OCI-LY7 (cell line): Measurements from ENCODE around the gene PAFAH2. TPM values are rescaled to one million over a fixed set of nuclear protein-coding genes. Genes with fewer than 3 reads are reported as not detected.

Experiments
- BruUV-seq: library from RNA; stranded (reverse); fragments of 400-500 nt; replicated peaks from 2 replicates; lab custom pipeline; 2021; lab: Mats Ljungman, UMichigan
- CTCF ChIA-PET: fragments of 300-600 bp; sonication (Branson Sonifier 250); formaldehyde crosslinking; loops from one replicate; lab custom pipeline; 2022; ENCODE audit warnings: antibody characterized with exemption; ENCODE audit not compliant: unreplicated experiment; lab: Charles Lee
- POLR2A ChIA-PET: fragments of 300-600 bp; sonication (Branson Sonifier 250); formaldehyde crosslinking; loops from one replicate; lab custom pipeline; 2022; ENCODE audit warnings: antibody characterized with exemption; lab: Charles Lee
- DNase-seq: peaks from one replicate; pipeline ENCODE4 v3.0.0-alpha.2; 2015; ENCODE audit warnings: low spot score
- H2AFZ ChIP-seq: fragments of 200-600 bp; sonication (generic), shearing (Covaris generic); 2 replicates; pipeline ENCODE4 v1.6.1; 2014; ENCODE audit warnings: mild to moderate bottlenecking, antibody characterized with exemption, low read length, moderate library complexity
- H3K27ac ChIP-seq: fragments of 200-600 bp; sonication (generic); 2 replicates; pipeline ENCODE4 v1.5.1; 2014; ENCODE audit warnings: mixed run types, low read depth, mild to moderate bottlenecking, moderate library complexity, low read length, inconsistent platforms; ENCODE audit not compliant: poor library complexity, severe bottlenecking
- H3K36me3 ChIP-seq: fragments of 200-600 bp; sonication (generic); 2 replicates; pipeline ENCODE4 v1.6.1; 2014; ENCODE audit warnings: mild to moderate bottlenecking, antibody characterized with exemption, low read length, moderate library complexity, mixed read lengths; ENCODE audit not compliant: insufficient read depth
- H3K4me1 ChIP-seq: fragments of 200-600 bp; sonication (generic); 2 replicates; pipeline ENCODE4 v1.5.1; 2014; ENCODE audit warnings: mild to moderate bottlenecking, low read length; ENCODE audit not compliant: insufficient read depth, poor library complexity, severe bottlenecking
- H3K4me2 ChIP-seq: fragments of 200-600 bp; sonication (generic); 2 replicates; pipeline ENCODE4 v1.6.1; 2014; ENCODE audit warnings: mild to moderate bottlenecking, low read length
- H3K4me3 ChIP-seq: fragments of 200-600 bp; sonication (generic); 2 replicates; pipeline ENCODE4 v1.5.1; 2014; ENCODE audit warnings: mild to moderate bottlenecking, low read depth, low read length; ENCODE audit not compliant: poor library complexity, severe bottlenecking
- H3K79me2 ChIP-seq: fragments of 200-600 bp; sonication (generic); 2 replicates; pipeline ENCODE4 v1.6.1; 2016; ENCODE audit warnings: low read depth, mild to moderate bottlenecking, low read length, moderate library complexity, mixed read lengths; ENCODE audit not compliant: insufficient read depth
- H3K9me2 ChIP-seq: fragments of 200-600 bp; sonication (generic); 2 replicates; pipeline ENCODE4 v1.6.1; 2016; ENCODE audit warnings: mild to moderate bottlenecking, low read length, mixed read lengths; ENCODE audit not compliant: insufficient read depth
- H3K9me3 ChIP-seq: fragments of 200-600 bp; sonication (generic); 2 replicates; pipeline ENCODE4 v1.6.1; 2014; ENCODE audit warnings: mild to moderate bottlenecking, mixed run types, low read length, mixed read lengths
- H4K20me1 ChIP-seq: fragments of 200-600 bp; sonication (generic); 2 replicates; pipeline ENCODE4 v1.6.1; 2014; ENCODE audit warnings: mild to moderate bottlenecking, antibody characterized with exemption, low read length, moderate library complexity, mixed read lengths; ENCODE audit not compliant: insufficient read depth
- CTCF ChIP-seq: fragments of 200-600 bp; sonication (generic); conservative IDR thresholded peaks from 2 replicates; pipeline ENCODE4 v1.5.1; 2014; ENCODE audit warnings: mild to moderate bottlenecking, antibody characterized with exemption, low read length, moderate library complexity, mixed read lengths
- EZH2phosphoT487 ChIP-seq: fragments of 200-600 bp; sonication (generic); IDR thresholded peaks from 2 replicates; pipeline ENCODE4 v1.6.1; 2018; ENCODE audit warnings: low read depth, borderline replicate concordance, mild to moderate bottlenecking, mixed run types, antibody characterized with exemption, low read length, moderate library complexity, mixed read lengths
- intact Hi-C: fragments of 100-400 bp; cut with micrococcal nuclease; formaldehyde crosslinking; loops from one replicate; pipeline ENCODE4 v1.10.0; 2022; ENCODE audit not compliant: unreplicated experiment
- total RNA-seq, 2 experiments: library from RNA; depleted of rRNA in 1 of 2; stranded (reverse); fragments of >200 nt in 1 of 2; shearing (Covaris generic) in 1 of 2; gene quantifications; 2 replicates each; pipeline ENCODE4 v1.2.3, GENCODE V29; 2014 to 2022

Gene PAFAH2
- total RNA-seq, 2 experiments from 2014 or later: 2.9 to 7.3 TPM

GRCh38 chr1:25913206-25913605 is 84.7 kb downstream of the PAFAH2 start:
- ChIA-PET CTCF (interaction anchor here (1.0 kb wide), 1 partner anchor 18 kb away, joined by 3 read pairs; no protein-coding TSS in a partner anchor), POLR2A (no interaction called here)
- no peak for TF ChIP-seq CTCF
- TF ChIP-seq EZH2phosphoT487: no peak
- Histone ChIP-seq H3K4me3 (no peak overlapping the region), H3K9me2 (no peaks in the 10 kb centered on the region), H3K36me3 (no peaks in the 10 kb centered on the region), H3K4me1 (peaks cover 12% of the 10 kb centered on the region), H3K79me2 (no peaks in the 10 kb centered on the region), H2AFZ (no peak overlapping the region), H3K27ac (no peak overlapping the region), H3K9me3 (no peaks in the 10 kb centered on the region), H3K4me2 (no peak overlapping the region), H4K20me1 (no peaks in the 10 kb centered on the region)
- no TSS peak for BruUV-seq
- DNase-seq: no peak
- intact Hi-C loops: no loop called here

GRCh38 chr1:25912076-25912831 is 85.6 kb downstream of the PAFAH2 start:
- H4K20me1 ChIP-seq: no peaks in the 10 kb centered on the region
- H3K4me1 ChIP-seq: peaks cover 14% of the 10 kb centered on the region
- POLR2A ChIA-PET: interaction anchor here (0.6 to 1.3 kb wide), 2 partner anchors 67 to 85 kb away, joined by 3 read pairs; partner anchors contain the start of gene PAFAH2
- no peak overlapping the region for H2AFZ ChIP-seq
- H3K9me3 ChIP-seq: no peaks in the 10 kb centered on the region
- CTCF ChIA-PET: interaction anchor here (1.0 kb wide), 1 partner anchor 17 kb away, joined by 3 read pairs; no protein-coding TSS in a partner anchor
- no peaks in the 10 kb centered on the region for H3K79me2 ChIP-seq
- no TSS peak for BruUV-seq
- no peaks in the 10 kb centered on the region for H3K36me3 ChIP-seq
- H3K4me2 ChIP-seq: no peak overlapping the region
- DNase-seq: no peak
- H3K27ac ChIP-seq: no peak overlapping the region
- no peak for TF ChIP-seq EZH2phosphoT487
- no peak for TF ChIP-seq CTCF
- H3K9me2 ChIP-seq: no peaks in the 10 kb centered on the region
- H3K4me3 ChIP-seq: no peak overlapping the region
- intact Hi-C loops: no loop called here

- no peak for DNase-seq
- Histone ChIP-seq H3K4me3 (no peak overlapping the region), H3K9me3 (no peaks in the 10 kb centered on the region), H3K27ac (no peak overlapping the region), H2AFZ (no peak overlapping the region), H3K4me2 (no peak overlapping the region), H4K20me1 (no peaks in the 10 kb centered on the region), H3K9me2 (no peaks in the 10 kb centered on the region), H3K4me1 (peaks cover 22% of the 10 kb centered on the region), H3K36me3 (no peaks in the 10 kb centered on the region), H3K79me2 (no peaks in the 10 kb centered on the region)
- TF ChIP-seq EZH2phosphoT487: no peak
- no peak for TF ChIP-seq CTCF
- ChIA-PET CTCF (interaction anchor here (0.6 kb wide), 1 partner anchor 60 kb away, joined by 3 read pairs; no protein-coding TSS in a partner anchor), POLR2A (interaction anchor here (1.3 kb wide), 1 partner anchor 86 kb away, joined by 3 read pairs; the partner anchor contains the start of gene PAFAH2)
- BruUV-seq: no TSS peak
- intact Hi-C loops: no loop called here
These were observed 86.7 kb downstream of the PAFAH2 start for GRCh38 chr1:25911162-25911561.
